SHP77 (cell line): ENCODE results near the gene DZIP3.

ENCODE experiments used
- DNase-seq, 2 experiments: peaks; one replicate each; lab custom pipeline; 2025; lab: John Stamatoyannopoulos, UW

DZIP3 gene

GRCh38 chr3:108705045-108705444 lies 115.5 kb downstream of the DZIP3 start:
- no peak for DNase-seq

GRCh38 chr3:108713009-108713516 lies 123.5 kb downstream of the DZIP3 start:
- DNase-seq = no peak

- peak; percentile 53 to 75 for DNase-seq
Observed at GRCh38 chr3:108713816-108714215, 124.3 kb downstream of the DZIP3 start.

GRCh38 chr3:108718454-108718853 lies 128.9 kb downstream of the DZIP3 start:
- DNase-seq = no peak

- DNase-seq = no peak
Observed at GRCh38 chr3:108719178-108719806, 129.8 kb downstream of the DZIP3 start.

- no peak for DNase-seq
Observed at GRCh38 chr3:108722724-108723123, 133.2 kb downstream of the DZIP3 start.

- DNase-seq = no peak
Observed at GRCh38 chr3:108724101-108724500, 134.6 kb downstream of the DZIP3 start.

GRCh38 chr3:108728105-108728504 lies 138.6 kb downstream of the DZIP3 start:
- DNase-seq = no peak

GRCh38 chr3:108728934-108729333 lies 139.4 kb downstream of the DZIP3 start:
- DNase-seq = no peak

- peak; percentile 41 to 43 for DNase-seq
Observed at GRCh38 chr3:108736821-108737220, 147.3 kb downstream of the DZIP3 start.

- DNase-seq = no peak
Observed at GRCh38 chr3:108742929-108743328, 153.4 kb downstream of the DZIP3 start.
